Measurements from ENCODE around the gene OR10A6.

Gene OR10A6

GRCh38 chr11:7918141-7918540, 12.9 kb downstream of the OR10A6 start:
- ATAC-seq (ENCODE audit: low read depth) (no peak; the same call in 2 of the 3 replicates), DNase-seq (ENCODE audit: low spot score) (no peak)
- Histone ChIP-seq H3K9me3 (ENCODE audit: severe bottlenecking) (no peaks in the 10 kb centered on the region), H3K27ac (ENCODE audit: poor library complexity, severe bottlenecking) (no peak overlapping the region), H3K4me3 (ENCODE audit: severe bottlenecking) (no peak overlapping the region), H3K27me3 (ENCODE audit: insufficient read depth, poor library complexity, severe bottlenecking) (no peaks in the 10 kb centered on the region), H3K36me3 (ENCODE audit: low read depth) (no peaks in the 10 kb centered on the region), H3K4me1 (ENCODE audit: insufficient read depth, poor library complexity, severe bottlenecking) (peaks cover 6% of the 10 kb centered on the region)
- TF ChIP-seq CTCF (IDR thresholded peaks at IDR 0.05; ENCODE audit: poor library complexity, severe bottlenecking) = no peak

DNA sequence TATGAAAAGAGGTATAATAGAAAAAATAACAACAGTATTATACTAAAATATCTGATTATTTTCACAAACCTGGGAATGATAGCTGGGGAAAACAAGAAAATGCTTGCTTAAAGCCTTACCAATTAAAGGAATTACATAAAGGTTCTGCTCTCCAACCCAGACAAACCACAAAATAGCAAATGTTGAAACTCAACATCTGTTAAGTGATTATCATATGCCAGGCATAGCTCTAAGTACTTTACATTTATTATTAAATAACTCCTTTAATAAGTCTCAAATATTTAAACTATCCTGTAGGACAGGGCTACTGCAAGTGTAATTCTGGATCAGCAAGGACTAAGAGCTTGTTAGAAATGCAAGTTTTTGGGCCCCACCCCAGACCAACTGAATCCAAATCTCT, 20.1 kb downstream of the OR10A6 start:
- Histone ChIP-seq H3K9me3 (ENCODE audit: severe bottlenecking) (no peaks in the 10 kb centered on the region), H3K4me1 (ENCODE audit: insufficient read depth, poor library complexity, severe bottlenecking) (peaks cover 35% of the 10 kb centered on the region), H3K36me3 (ENCODE audit: low read depth) (no peaks in the 10 kb centered on the region), H3K4me3 (ENCODE audit: severe bottlenecking) (no peak overlapping the region), H3K27ac (ENCODE audit: poor library complexity, severe bottlenecking) (no peak overlapping the region), H3K27me3 (ENCODE audit: insufficient read depth, poor library complexity, severe bottlenecking) (no peaks in the 10 kb centered on the region)
- TF ChIP-seq CTCF (IDR thresholded peaks at IDR 0.05; ENCODE audit: poor library complexity, severe bottlenecking) = no peak
- no peak for DNase-seq (ENCODE audit: low spot score)
- no peak for ATAC-seq (ENCODE audit: low read depth)

GRCh38 chr11:7910286-7910788, 20.7 kb downstream of the OR10A6 start:
- DNase-seq (ENCODE audit: low spot score) (no peak), ATAC-seq (ENCODE audit: low read depth) (no peak)
- peaks cover 41% of the 10 kb centered on the region for H3K4me1 ChIP-seq (ENCODE audit: insufficient read depth, poor library complexity, severe bottlenecking)
- H3K36me3 ChIP-seq (ENCODE audit: low read depth) = no peaks in the 10 kb centered on the region
- H3K27me3 ChIP-seq (ENCODE audit: insufficient read depth, poor library complexity, severe bottlenecking) = no peaks in the 10 kb centered on the region
- TF ChIP-seq CTCF (IDR thresholded peaks at IDR 0.05; ENCODE audit: poor library complexity, severe bottlenecking) = no peak
- no peaks in the 10 kb centered on the region for H3K9me3 ChIP-seq (ENCODE audit: severe bottlenecking)
- no peak overlapping the region for H3K27ac ChIP-seq (ENCODE audit: poor library complexity, severe bottlenecking)
- H3K4me3 ChIP-seq (ENCODE audit: severe bottlenecking) = no peak overlapping the region

GRCh38 chr11:7909585-7910285, 21.3 kb downstream of the OR10A6 start:
- Histone ChIP-seq H3K9me3 (ENCODE audit: severe bottlenecking) (no peaks in the 10 kb centered on the region), H3K27ac (ENCODE audit: poor library complexity, severe bottlenecking) (no peak overlapping the region), H3K4me3 (ENCODE audit: severe bottlenecking) (no peak overlapping the region), H3K36me3 (ENCODE audit: low read depth) (no peaks in the 10 kb centered on the region), H3K4me1 (ENCODE audit: insufficient read depth, poor library complexity, severe bottlenecking) (peaks cover 42% of the 10 kb centered on the region), H3K27me3 (ENCODE audit: insufficient read depth, poor library complexity, severe bottlenecking) (no peaks in the 10 kb centered on the region)
- DNase-seq (ENCODE audit: low spot score) (no peak), ATAC-seq (ENCODE audit: low read depth) (no peak)
- no peak for TF ChIP-seq CTCF (IDR thresholded peaks at IDR 0.05; ENCODE audit: poor library complexity, severe bottlenecking)

GRCh38 chr11:7907121-7907520, 23.9 kb downstream of the OR10A6 start:
- DNase-seq (ENCODE audit: low spot score) = no peak
- no peak for ATAC-seq (ENCODE audit: low read depth)
- Histone ChIP-seq H3K27ac (ENCODE audit: poor library complexity, severe bottlenecking) (peak overlapping the region; percentile 94), H3K4me3 (ENCODE audit: severe bottlenecking) (no peak overlapping the region), H3K36me3 (ENCODE audit: low read depth) (no peaks in the 10 kb centered on the region), H3K9me3 (ENCODE audit: severe bottlenecking) (no peaks in the 10 kb centered on the region), H3K27me3 (ENCODE audit: insufficient read depth, poor library complexity, severe bottlenecking) (no peaks in the 10 kb centered on the region), H3K4me1 (ENCODE audit: insufficient read depth, poor library complexity, severe bottlenecking) (peaks cover 47% of the 10 kb centered on the region)
- no peak for TF ChIP-seq CTCF (IDR thresholded peaks at IDR 0.05; ENCODE audit: poor library complexity, severe bottlenecking)

Data from RWPE2 (cell line).